WERI-Rb-1 (cell line): ENCODE results near the gene KRTCAP2.
A peak's percentile ranks its signal among the peaks of the same experiment; 100 is the strongest.

Experiments
- DNase-seq: peaks from one replicate; pipeline ENCODE4 v3.0.0-alpha.2; 2020
- H3K27ac ChIP-seq: fragments of 250-450 bp; sonication (Bioruptor Pico); 2 replicates; pipeline ENCODE4 v1.5.1; 2020; ENCODE audit warnings: mild to moderate bottlenecking, moderate library complexity
- H3K27me3 ChIP-seq: fragments of 250-450 bp; sonication (Bioruptor Pico); 2 replicates; pipeline ENCODE4 v1.5.1; 2021; ENCODE audit warnings: mild to moderate bottlenecking, low read depth, moderate library complexity; ENCODE audit not compliant: insufficient read depth, severe bottlenecking
- H3K36me3 ChIP-seq: fragments of 250-450 bp; sonication (Bioruptor Pico); 2 replicates; pipeline ENCODE4 v1.5.1; 2020; ENCODE audit warnings: mild to moderate bottlenecking, moderate library complexity
- H3K4me3 ChIP-seq: 2 replicates; pipeline ENCODE4 v1.5.1; 2011; ENCODE audit warnings: low read depth, mild to moderate bottlenecking, control low read depth, low read length
- H3K9me3 ChIP-seq: fragments of 250-450 bp; sonication (Bioruptor Pico); 2 replicates; pipeline ENCODE4 v1.5.1; 2021; ENCODE audit warnings: mild to moderate bottlenecking, moderate library complexity; ENCODE audit not compliant: severe bottlenecking
- CTCF ChIP-seq: IDR thresholded peaks from 2 replicates; pipeline ENCODE4 v1.5.1; 2011; ENCODE audit warnings: low read depth, mild to moderate bottlenecking, control low read depth, inconsistent platforms, low read length

KRTCAP2 gene

GRCh38 chr1:155174324-155175280 lies 1.5 kb upstream of the KRTCAP2 start:
- DNase-seq = peak; percentile 70
- H3K36me3 ChIP-seq = peaks cover 29% of the 10 kb centered on the region
- TF ChIP-seq CTCF = no peak
- H3K4me3 ChIP-seq = peak overlapping the region; percentile 85
- H3K9me3 ChIP-seq = no peaks in the 10 kb centered on the region
- H3K27ac ChIP-seq = no peak overlapping the region
- H3K27me3 ChIP-seq = no peaks in the 10 kb centered on the region

GRCh38 chr1:155173478-155174323 lies 597 bp upstream of the KRTCAP2 start, which contains the start of gene TRIM46:
Gene TRIM46 (plus strand): TSS chr1:155173849. CDS start chr1:155173967, 118 bp downstream.
- peak; percentile 95 for DNase-seq
- H3K36me3 ChIP-seq = peaks cover 35% of the 10 kb centered on the region

GRCh38 chr1:155171836-155172731 lies 1.0 kb downstream of the KRTCAP2 start:
- H3K27ac ChIP-seq = peak overlapping the region; percentile 78
- no peak for TF ChIP-seq CTCF
- H3K27me3 ChIP-seq = no peaks in the 10 kb centered on the region
- H3K9me3 ChIP-seq = no peaks in the 10 kb centered on the region
- peak overlapping the region; percentile 85 for H3K4me3 ChIP-seq
- peak; percentile 9 for DNase-seq
- peaks cover 26% of the 10 kb centered on the region for H3K36me3 ChIP-seq

More at GRCh38 chr1:155173478-155174323, 597 bp upstream of the KRTCAP2 start, which contains the start of gene TRIM46:
- no peak for TF ChIP-seq CTCF
- no peaks in the 10 kb centered on the region for H3K27me3 ChIP-seq
- H3K9me3 ChIP-seq = no peaks in the 10 kb centered on the region
- peak within 1 kb of the TSS; percentile 78 for H3K27ac ChIP-seq
- H3K4me3 ChIP-seq = peak within 1 kb of the TSS; percentile 85

- Histone ChIP-seq H3K9me3 (no peaks in the 10 kb centered on the region), H3K27me3 (no peaks in the 10 kb centered on the region), H3K4me3 (no peak overlapping the region), H3K36me3 (peaks cover 23% of the 10 kb centered on the region), H3K27ac (no peak overlapping the region)
- peak; percentile 8 for DNase-seq
- TF ChIP-seq CTCF = no peak
These were observed 2.3 kb downstream of the KRTCAP2 start for GRCh38 chr1:155170806-155171205.
